ENCODE measurements around the gene THAP4.
"Not testable (repeated sequence)": the region's sequence is repeated elsewhere in the genome, so short reads cannot be mapped to it uniquely, and the experiment has no call there.

Gene THAP4

GRCh38 chr2:241662731-241663130 is 25.8 kb upstream of the THAP4 start:
- not testable (repeated sequence) for DNase-seq

- DNase-seq, result no peak
Observed at GRCh38 chr2:241660593-241661213, 23.7 kb upstream of the THAP4 start.

- peak; percentile 66 for DNase-seq
Observed at GRCh38 chr2:241659150-241659739, 22.3 kb upstream of the THAP4 start.

- no peak for DNase-seq
Observed at GRCh38 chr2:241658296-241658695, 21.3 kb upstream of the THAP4 start.

GRCh38 chr2:241657786-241658254 is 20.9 kb upstream of the THAP4 start:
- no peak for DNase-seq

- no peak for DNase-seq
Observed at GRCh38 chr2:241656190-241656741, 19.3 kb upstream of the THAP4 start.

GRCh38 chr2:241655516-241656189 is 18.7 kb upstream of the THAP4 start:
- DNase-seq, result no peak

GRCh38 chr2:241654551-241654950 is 17.6 kb upstream of the THAP4 start:
- no peak for DNase-seq

GRCh38 chr2:241653210-241653750 is 16.3 kb upstream of the THAP4 start:
- DNase-seq, result no peak

GRCh38 chr2:241652722-241653121 is 15.8 kb upstream of the THAP4 start:
- DNase-seq, result no peak

GRCh38 chr2:241652142-241652541 is 15.2 kb upstream of the THAP4 start:
- DNase-seq, result no peak

GRCh38 chr2:241649927-241650326 is 13.0 kb upstream of the THAP4 start:
- DNase-seq, result no peak

- no peak for DNase-seq
Observed at GRCh38 chr2:241649404-241649803, 12.4 kb upstream of the THAP4 start.

GRCh38 chr2:241648453-241648852 is 11.5 kb upstream of the THAP4 start:
- DNase-seq, result no peak

- no peak for DNase-seq
Observed at GRCh38 chr2:241645915-241646645, 9.1 kb upstream of the THAP4 start.

- no peak for DNase-seq
Observed at GRCh38 chr2:241645056-241645914, 8.3 kb upstream of the THAP4 start.

GRCh38 chr2:241641631-241642030 is 4.7 kb upstream of the THAP4 start:
- DNase-seq, result no peak

GRCh38 chr2:241640165-241640795 is 3.3 kb upstream of the THAP4 start:
- DNase-seq, result no peak

GRCh38 chr2:241639385-241639784 is 2.4 kb upstream of the THAP4 start:
- DNase-seq, result no peak

GRCh38 chr2:241638940-241639339 is 2.0 kb upstream of the THAP4 start:
- DNase-seq, result no peak
